Gastroesophageal sphincter (tissue), 3 donors: ENCODE measurements around the gene TENT4A.

ENCODE experiments used
- CTCF ChIP-seq, 4 experiments: fragments of 200-600 bp in 2 of 4; fragments of 450-650 bp in 2 of 4; sonication (generic) in 1 of 4; IDR thresholded peaks; one replicate each; pipeline ENCODE4 v1.5.1; 2017 to 2019; ENCODE audit warnings: antibody characterized with exemption in 4 of 4, mild to moderate bottlenecking in 2 of 4, moderate library complexity in 2 of 4
- POLR2A ChIP-seq, 2 donors: fragments of 450-650 bp; IDR thresholded peaks; one replicate each; pipeline ENCODE4 v1.6.1; 2017; ENCODE audit warnings: antibody characterized with exemption in 2 of 2, mild to moderate bottlenecking in 2 of 2, moderate library complexity in 1 of 2

GRCh38 chr5:6755519-6755918, 42.3 kb downstream of the TENT4A start:
- TF ChIP-seq CTCF (IDR thresholded peaks at IDR 0.05) (no peak), POLR2A (IDR thresholded peaks at IDR 0.05) (no peak)
